NCI-H748 treated with DMSO at 0.1 percent for 48 hours (cell line): ENCODE results near the gene MET.
A peak's percentile ranks its signal among the peaks of the same experiment; 100 is the strongest.
"Not testable (repeated sequence)": the region's sequence is repeated elsewhere in the genome, so short reads cannot be mapped to it uniquely, and the experiment has no call there.

ENCODE experiments used
- DNase-seq: peaks from one replicate; lab custom pipeline; 2025; lab: John Stamatoyannopoulos, UW

Gene MET

DNA sequence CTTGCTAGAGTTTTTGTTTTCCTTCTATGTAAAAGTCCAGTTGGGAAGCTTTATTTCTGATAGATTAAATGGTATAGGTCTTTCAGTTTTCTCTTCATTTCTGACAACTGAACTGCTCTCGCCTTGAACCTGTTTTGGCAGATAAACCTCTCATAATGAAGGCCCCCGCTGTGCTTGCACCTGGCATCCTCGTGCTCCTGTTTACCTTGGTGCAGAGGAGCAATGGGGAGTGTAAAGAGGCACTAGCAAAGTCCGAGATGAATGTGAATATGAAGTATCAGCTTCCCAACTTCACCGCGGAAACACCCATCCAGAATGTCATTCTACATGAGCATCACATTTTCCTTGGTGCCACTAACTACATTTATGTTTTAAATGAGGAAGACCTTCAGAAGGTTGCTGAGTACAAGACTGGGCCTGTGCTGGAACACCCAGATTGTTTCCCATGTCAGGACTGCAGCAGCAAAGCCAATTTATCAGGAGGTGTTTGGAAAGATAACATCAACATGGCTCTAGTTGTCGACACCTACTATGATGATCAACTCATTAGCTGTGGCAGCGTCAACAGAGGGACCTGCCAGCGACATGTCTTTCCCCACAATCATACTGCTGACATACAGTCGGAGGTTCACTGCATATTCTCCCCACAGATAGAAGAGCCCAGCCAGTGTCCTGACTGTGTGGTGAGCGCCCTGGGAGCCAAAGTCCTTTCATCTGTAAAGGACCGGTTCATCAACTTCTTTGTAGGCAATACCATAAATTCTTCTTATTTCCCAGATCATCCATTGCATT is 27.1 kb downstream of the MET start:
- DNase-seq = peak; percentile 89

- no peak for DNase-seq
Measured at GRCh38 chr7:116699722-116700120, 27.7 kb downstream of the MET start.

DNA sequence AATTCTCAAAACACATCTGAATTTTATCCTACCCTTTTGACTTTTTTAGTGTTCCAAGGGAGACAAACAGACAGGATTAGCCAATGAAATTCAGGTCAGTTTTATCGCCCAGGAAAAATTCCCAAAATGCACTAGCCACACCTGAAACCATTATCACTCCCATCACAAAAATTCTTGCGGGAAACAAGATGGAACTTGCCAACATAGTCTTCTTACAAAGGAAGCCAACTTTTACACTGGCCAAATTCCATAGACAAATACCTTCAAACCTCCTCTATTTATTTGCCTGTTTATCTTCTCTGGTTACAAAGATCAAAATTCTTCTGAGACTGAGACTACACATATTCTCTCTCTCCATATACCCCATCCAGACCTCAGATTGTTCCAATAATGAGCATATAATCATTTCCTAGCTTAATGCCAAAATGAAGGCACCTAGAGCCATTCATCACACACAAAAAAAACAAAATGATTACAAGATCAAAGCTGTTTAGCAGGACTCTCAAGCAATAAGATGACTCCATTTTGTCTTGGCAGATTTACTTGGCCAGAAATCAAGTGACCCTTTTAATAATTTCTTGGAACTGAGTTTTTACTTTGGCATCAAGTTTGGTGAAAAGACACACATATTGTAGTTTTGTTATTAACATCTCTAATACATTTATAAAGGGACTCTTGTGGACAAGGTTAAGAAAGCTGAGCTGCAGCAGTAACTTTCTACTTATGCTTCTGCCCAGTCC is 30.2 kb downstream of the MET start:
- no peak for DNase-seq

- DNase-seq = no peak
Measured at GRCh38 chr7:116704650-116705228, 32.7 kb downstream of the MET start.

GRCh38 chr7:116705419-116705818 is 33.4 kb downstream of the MET start:
- DNase-seq = no peak

DNA sequence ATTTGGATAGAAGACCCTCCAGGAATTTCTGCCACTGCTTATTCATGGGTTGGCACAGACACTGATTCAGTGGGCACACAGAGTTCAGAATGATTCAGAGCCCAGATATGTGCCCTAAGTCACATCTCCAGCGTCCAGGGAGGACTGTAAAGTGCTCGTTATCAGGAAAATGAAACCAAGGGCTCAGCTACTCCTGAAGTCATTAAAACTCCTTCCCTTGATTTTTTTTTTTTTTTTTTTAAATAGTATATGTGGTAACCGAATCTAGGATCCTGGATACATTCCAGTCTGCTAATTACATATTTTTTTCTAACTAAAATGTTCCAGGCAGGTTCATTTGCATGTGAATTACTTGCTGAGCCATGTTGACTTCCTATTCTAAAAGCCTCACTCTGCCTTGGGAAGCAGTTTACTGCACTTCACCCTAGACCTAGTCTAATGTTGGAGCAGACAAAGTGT is 34.7 kb downstream of the MET start:
- no peak for DNase-seq

DNA sequence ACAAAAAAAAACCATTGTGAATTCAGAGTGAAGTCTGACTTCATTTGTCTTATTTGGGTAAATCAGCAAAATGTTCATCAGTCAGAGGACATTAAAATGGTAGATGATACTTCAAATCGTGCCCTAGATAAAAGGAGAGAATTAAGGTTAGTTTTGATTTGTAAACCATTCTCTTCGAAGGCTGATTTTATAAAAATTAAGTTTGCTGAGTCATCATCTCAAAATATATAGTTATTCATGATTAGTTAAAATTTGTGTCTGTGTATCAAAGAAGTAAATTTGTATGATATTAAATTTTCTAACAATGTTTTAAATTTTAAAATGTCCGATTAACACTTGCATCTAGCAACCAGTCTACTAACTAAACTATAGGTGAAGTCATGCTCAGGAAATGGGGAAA is 35.3 kb downstream of the MET start:
- DNase-seq = no peak

- DNase-seq = no peak
Measured at GRCh38 chr7:116708248-116708647, 36.3 kb downstream of the MET start.

GRCh38 chr7:116708861-116709260 is 36.9 kb downstream of the MET start:
- DNase-seq = no peak

GRCh38 chr7:116709336-116709735 is 37.3 kb downstream of the MET start:
- DNase-seq = no peak

GRCh38 chr7:116710764-116711452 is 38.9 kb downstream of the MET start:
- DNase-seq = peak; percentile 97

- DNase-seq = no peak
Measured at GRCh38 chr7:116711790-116712189, 39.8 kb downstream of the MET start.

GRCh38 chr7:116713500-116713899 is 41.5 kb downstream of the MET start:
- no peak for DNase-seq

GRCh38 chr7:116713918-116714317 is 41.9 kb downstream of the MET start:
- DNase-seq = no peak

DNA sequence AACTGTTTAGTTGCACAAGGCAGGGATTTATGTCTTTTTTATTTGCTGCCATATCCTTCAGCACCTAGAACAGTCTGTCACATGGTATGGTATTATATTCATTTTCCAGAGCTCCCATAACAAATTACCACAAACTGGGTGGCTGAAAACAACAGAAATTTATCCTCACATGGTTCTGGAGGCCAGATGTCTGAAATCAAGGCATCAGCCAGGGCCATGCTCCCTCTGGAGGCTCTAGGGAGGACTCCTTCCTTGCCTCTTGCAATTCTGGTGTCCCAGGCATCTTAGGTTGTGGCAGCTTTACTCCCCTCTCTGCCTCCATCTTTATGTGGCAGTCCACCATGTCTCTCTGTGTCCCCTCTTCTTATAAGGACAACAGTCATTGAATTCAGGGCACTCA is 43.1 kb downstream of the MET start:
- no peak for DNase-seq

DNA sequence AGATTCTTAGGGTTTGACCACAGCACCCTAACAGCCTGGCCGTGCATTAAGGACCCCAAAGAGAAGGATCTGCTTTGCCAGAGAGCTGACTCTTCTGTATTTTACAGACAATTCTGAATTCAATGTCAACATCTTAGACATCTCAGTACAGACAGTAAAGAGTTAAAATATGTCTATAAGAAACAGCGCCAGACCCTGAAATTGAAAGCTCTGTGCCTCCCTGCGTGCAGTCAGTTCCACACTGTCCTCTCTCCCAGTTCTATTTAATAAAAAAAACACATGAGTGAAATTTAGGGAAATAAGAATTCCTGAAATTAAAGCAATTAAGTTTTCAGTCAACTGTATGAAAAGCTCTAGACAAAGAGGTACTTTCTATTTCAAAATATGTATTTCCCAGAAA is 45.1 kb downstream of the MET start:
- DNase-seq = no peak

- DNase-seq = not testable (repeated sequence)
Measured at GRCh38 chr7:116723959-116724529, 52.0 kb downstream of the MET start.

DNA sequence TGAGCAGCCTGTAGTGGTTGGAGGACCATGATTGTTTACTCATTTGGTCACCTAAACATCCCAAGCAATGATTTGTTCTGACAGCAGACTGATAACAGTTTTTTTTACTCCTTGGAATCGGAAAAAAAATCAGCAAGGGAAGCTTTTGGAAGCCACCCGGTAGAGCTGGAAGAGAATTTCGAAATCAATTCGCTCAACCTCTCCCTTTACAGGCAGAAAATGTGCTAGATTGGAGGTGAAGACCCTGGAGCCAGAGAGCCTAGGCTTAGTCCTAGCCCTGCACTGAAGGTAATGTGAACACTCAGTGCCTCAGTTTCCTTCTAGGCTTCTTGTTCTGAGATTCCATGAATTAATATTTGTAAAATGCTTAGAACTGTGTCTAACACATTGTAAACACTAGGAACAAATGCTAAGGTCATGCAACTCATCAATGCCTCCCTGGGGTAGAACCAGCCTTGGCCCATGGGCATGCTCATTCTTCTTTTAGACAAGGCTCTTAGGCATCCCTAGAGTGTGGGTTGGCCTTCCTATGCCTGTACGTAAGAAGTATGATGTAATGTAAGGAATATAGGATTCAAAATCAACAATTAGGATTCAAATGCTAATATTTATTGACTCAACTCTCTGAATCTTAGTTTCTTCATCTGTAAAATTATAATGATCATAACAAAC is 52.7 kb downstream of the MET start:
- DNase-seq = no peak

DNA sequence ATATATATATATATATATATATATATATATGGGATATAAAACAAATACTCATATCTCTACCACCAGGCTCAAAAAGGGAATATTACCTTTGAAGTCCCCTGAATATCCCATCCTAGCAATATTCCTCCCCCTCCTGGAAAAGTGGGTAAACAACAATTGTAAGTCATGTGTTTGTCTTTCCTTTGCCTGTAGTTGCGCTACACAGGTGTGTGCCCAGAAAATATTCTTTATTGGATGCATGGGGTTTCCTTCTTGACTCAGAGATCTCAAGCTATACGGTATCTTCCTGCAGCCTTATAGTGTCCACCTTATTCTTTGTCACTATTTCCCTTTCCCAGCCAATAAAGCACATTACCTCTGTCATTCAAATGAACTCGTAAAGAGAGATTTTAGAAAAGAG is 54.2 kb downstream of the MET start:
- DNase-seq = no peak

DNA sequence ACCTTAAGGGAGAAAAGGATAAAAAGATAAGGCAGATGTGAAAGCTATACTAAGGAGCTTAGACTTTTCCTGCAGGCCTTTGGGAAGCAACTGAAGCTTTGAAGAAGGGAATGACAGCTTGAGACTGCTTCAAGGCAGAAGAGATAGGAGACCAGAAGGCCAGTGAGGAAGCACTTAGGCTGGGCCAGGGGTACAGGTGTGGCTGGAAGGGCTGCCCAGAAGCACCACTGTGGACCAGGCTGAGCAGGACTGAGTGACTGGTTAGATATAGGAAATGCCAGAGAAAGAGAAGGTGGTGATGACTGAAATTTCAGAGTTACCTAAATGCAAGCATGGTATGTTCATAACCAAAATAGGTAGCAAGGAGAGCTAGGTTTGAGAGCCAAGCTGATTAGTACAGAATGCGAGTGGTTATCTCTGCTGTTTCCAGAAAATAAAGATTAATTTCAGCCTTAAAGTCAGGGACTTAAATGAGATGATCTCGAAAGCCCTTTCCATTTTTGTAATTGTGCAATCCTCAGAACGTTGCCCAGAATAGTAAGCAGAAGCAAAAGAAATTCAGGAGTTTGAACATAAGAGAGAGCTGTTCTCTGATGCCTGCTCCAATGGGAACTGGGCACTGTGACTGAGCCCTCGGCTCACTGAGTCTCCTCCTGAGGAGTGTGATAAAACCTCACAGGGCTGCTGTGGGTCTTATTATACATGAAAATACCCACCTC is 54.9 kb downstream of the MET start:
- no peak for DNase-seq
